IMR-90 (cell line): ENCODE measurements around the gene MARCHF2. TPM values are rescaled to one million over a fixed set of nuclear protein-coding genes. Genes with fewer than 3 reads are reported as not detected.

Experiments used
- ATAC-seq: fragments of 200-7000 bp; cut with Tn5 transposase; 2 replicates; pipeline ENCODE4 v1.9.1; 2020; ENCODE audit warnings: low read depth, mild to moderate bottlenecking, moderate library complexity
- BruUV-seq: library from RNA; stranded (reverse); fragments of 400-500 nt; replicated peaks from 2 replicates; lab custom pipeline; 2021; lab: Mats Ljungman, UMichigan
- CTCF ChIA-PET: fragments of 300-600 bp; formaldehyde crosslinking; extraction: SDS; loops from one replicate; lab custom pipeline; 2021; ENCODE audit warnings: antibody characterized with exemption; lab: Yijun Ruan, JAX
- POLR2A ChIA-PET: fragments of 300-600 bp; sonication (Branson Sonifier 250); formaldehyde crosslinking; loops from one replicate; lab custom pipeline; 2022; ENCODE audit warnings: antibody characterized with exemption; ENCODE audit not compliant: unreplicated experiment; lab: Charles Lee
- DNase-seq: peaks from one replicate; pipeline ENCODE4 v3.0.0; 2013
- H2AFZ ChIP-seq: replicated peaks from 2 replicates; pipeline ENCODE3; 2013; ENCODE audit warnings: low read length, mild to moderate bottlenecking; ENCODE audit not compliant: poor library complexity
- H2AK5ac ChIP-seq: 2 replicates; pipeline ENCODE4 v1.6.1; 2013; ENCODE audit warnings: low read depth, low read length, inconsistent platforms
- H2AK9ac ChIP-seq: replicated peaks from 2 replicates; pipeline ENCODE3; 2013; ENCODE audit warnings: mild to moderate bottlenecking, low read depth, low read length, moderate library complexity; ENCODE audit not compliant: poor library complexity
- H2BK120ac ChIP-seq: 2 replicates; pipeline ENCODE4 v1.6.1; 2013; ENCODE audit warnings: low read depth, low read length, inconsistent platforms
- H2BK15ac ChIP-seq: 3 replicates; pipeline ENCODE4 v1.6.1; 2013; ENCODE audit warnings: low read depth, low read length, inconsistent platforms
- H2BK20ac ChIP-seq: 2 replicates; pipeline ENCODE4 v1.6.1; 2013; ENCODE audit warnings: low read depth, mild to moderate bottlenecking, inconsistent platforms, low read length, moderate library complexity
- H2BK5ac ChIP-seq: 2 replicates; pipeline ENCODE4 v1.6.1; 2013; ENCODE audit warnings: mild to moderate bottlenecking, low read depth, low read length, inconsistent platforms; ENCODE audit not compliant: poor library complexity, severe bottlenecking
- H3K14ac ChIP-seq: replicated peaks from 2 replicates; pipeline ENCODE4 v1.6.1; 2013; ENCODE audit warnings: low read depth, low read length, inconsistent platforms
- H3K18ac ChIP-seq: 2 replicates; pipeline ENCODE4 v1.6.1; 2013; ENCODE audit warnings: low read depth, low read length, control low read depth
- H3K23ac ChIP-seq: 2 replicates; pipeline ENCODE4 v1.6.1; 2013; ENCODE audit warnings: low read depth, low read length, inconsistent platforms
- H3K27ac ChIP-seq: 2 replicates; pipeline ENCODE4 v1.5.1; 2013; ENCODE audit warnings: mild to moderate bottlenecking, control low read depth, low read length; ENCODE audit not compliant: insufficient read depth
- H3K27me3 ChIP-seq: 2 replicates; pipeline ENCODE4 v1.6.1; 2013; ENCODE audit warnings: low read length; ENCODE audit not compliant: control insufficient read depth, insufficient read depth
- H3K36me3 ChIP-seq: 2 replicates; pipeline ENCODE4 v1.6.1; 2013; ENCODE audit warnings: low read length, mixed read lengths; ENCODE audit not compliant: control insufficient read depth, insufficient read depth
- H3K4ac ChIP-seq: 2 replicates; pipeline ENCODE4 v1.6.1; 2013; ENCODE audit warnings: low read depth, low read length, inconsistent platforms
- H3K4me1 ChIP-seq: 2 replicates; pipeline ENCODE4 v1.6.1; 2013; ENCODE audit warnings: low read length, mixed read lengths; ENCODE audit not compliant: control insufficient read depth, insufficient read depth
- H3K4me2 ChIP-seq: 2 replicates; pipeline ENCODE4 v1.6.1; 2013; ENCODE audit warnings: low read depth, mild to moderate bottlenecking, control low read depth, low read length, moderate library complexity
- H3K4me3 ChIP-seq: 2 replicates; pipeline ENCODE4 v1.5.1; 2013; ENCODE audit warnings: low read depth, mild to moderate bottlenecking, control low read depth, low read length, moderate library complexity; ENCODE audit not compliant: insufficient read depth
- H3K56ac ChIP-seq: 2 replicates; pipeline ENCODE4 v1.6.1; 2013; ENCODE audit warnings: low read length, inconsistent platforms; ENCODE audit not compliant: insufficient read depth; ENCODE audit errors: extremely low read depth
- H3K79me1 ChIP-seq, 2 experiments: 2 replicates each; pipeline ENCODE4 v1.6.1; 2013; ENCODE audit warnings: low read length in 2 of 2, inconsistent platforms in 1 of 2, low read depth in 1 of 2
- H3K9ac ChIP-seq: 2 replicates; pipeline ENCODE4 v1.6.1; 2013; ENCODE audit warnings: low read depth, low read length, control low read depth
- H3K9me1 ChIP-seq: 2 replicates; pipeline ENCODE4 v1.6.1; 2013; ENCODE audit warnings: low read length, inconsistent platforms; ENCODE audit not compliant: insufficient read depth
- H3K9me3 ChIP-seq: 2 replicates; pipeline ENCODE4 v1.6.1; 2013; ENCODE audit warnings: low read length; ENCODE audit not compliant: control insufficient read depth, insufficient read depth
- H4K20me1 ChIP-seq: 2 replicates; pipeline ENCODE4 v1.6.1; 2013; ENCODE audit warnings: low read length, inconsistent platforms; ENCODE audit not compliant: insufficient read depth
- H4K5ac ChIP-seq: 2 replicates; pipeline ENCODE4 v1.6.1; 2013; ENCODE audit warnings: mild to moderate bottlenecking, low read depth, low read length, control low read depth
- H4K8ac ChIP-seq, 2 experiments: 2 replicates each; pipeline ENCODE4 v1.6.1; 2013; ENCODE audit warnings: low read depth in 2 of 2, low read length in 2 of 2, control low read depth in 1 of 2, inconsistent platforms in 1 of 2
- H4K91ac ChIP-seq: 2 replicates; pipeline ENCODE4 v1.6.1; 2013; ENCODE audit warnings: low read depth, low read length, inconsistent platforms; ENCODE audit not compliant: insufficient read depth
- BHLHE40 ChIP-seq: fragments of 150-350 bp; IDR thresholded peaks from 2 replicates; pipeline ENCODE4 v1.6.1; 2016; ENCODE audit warnings: mild to moderate bottlenecking, low read depth, low read length
- FOS ChIP-seq: fragments of 150-350 bp; IDR thresholded peaks from 2 replicates; pipeline ENCODE4 v1.6.1; 2016; ENCODE audit warnings: low read depth, low read length
- POLR2A ChIP-seq: IDR thresholded peaks from 2 replicates; pipeline ENCODE4 v1.6.1; 2012; ENCODE audit warnings: mild to moderate bottlenecking, low read depth, low read length
- RCOR1 ChIP-seq: IDR thresholded peaks from 2 replicates; pipeline ENCODE4 v1.6.1; 2012; ENCODE audit warnings: mild to moderate bottlenecking, low read length, improper control_type of control experiment; ENCODE audit not compliant: insufficient replicate concordance
- RFX5 ChIP-seq: IDR thresholded peaks from 2 replicates; pipeline ENCODE4 v1.8.0; 2012; ENCODE audit warnings: low read depth, mild to moderate bottlenecking, low read length, moderate library complexity
- WGBS, 2 experiments: methylation state at CpG; one replicate each; pipeline versions ENCODE4 v1.1.5 to v1.1.7; 2013; ENCODE audit warnings: missing lambda C conversion rate in 2 of 2; ENCODE audit not compliant: insufficient read length in 1 of 2; ENCODE audit errors: extremely low coverage in 2 of 2; 5-methylcytosine and 5-hydroxymethylcytosine counted together
- dilution Hi-C: fragments of 300-500 bp; cut with HindIII; formaldehyde crosslinking; loops from one replicate; pipeline ENCODE4 v1.14.3; 2018; ENCODE audit warnings: low sequenced_read_pairs; ENCODE audit not compliant: unreplicated experiment
- in situ Hi-C: fragments of 300-500 bp; cut with MboI; formaldehyde crosslinking; loops from 3 replicates; pipeline ENCODE4 v1.14.3; 2019; ENCODE audit warnings: low sequenced_read_pairs, inconsistent platforms, mixed read lengths
- intact Hi-C: fragments of 100-400 bp; cut with micrococcal nuclease; formaldehyde crosslinking; loops from 2 replicates; pipeline ENCODE4 v1.10.0; 2022
- polyA plus RNA-seq, 3 experiments: library from polyadenylated mRNA; depleted of rRNA; stranded (reverse); fragments of >200 nt; gene quantifications; 2 replicates each; pipeline ENCODE4 v1.2.3, GENCODE V29; 2012; ENCODE audit warnings: low replicate concordance in 1 of 3
- total RNA-seq: library from RNA; depleted of rRNA; stranded (reverse); fragments of >200 nt; gene quantifications from 2 replicates; pipeline ENCODE4 v1.2.3, GENCODE V29; 2012
- TF ChIP-seq, protein P1 (sequence below): conservative IDR thresholded peaks from 2 replicates; pipeline ENCODE4 v1.5.1; 2012; ENCODE audit warnings: mild to moderate bottlenecking, low read depth, low read length, improper control_type of control experiment

MARCHF2 gene
- total and polyA plus RNA-seq, 2 of the 4 experiments (the other 2 are of a cell fraction): 33.8 to 58.8 TPM

DNA sequence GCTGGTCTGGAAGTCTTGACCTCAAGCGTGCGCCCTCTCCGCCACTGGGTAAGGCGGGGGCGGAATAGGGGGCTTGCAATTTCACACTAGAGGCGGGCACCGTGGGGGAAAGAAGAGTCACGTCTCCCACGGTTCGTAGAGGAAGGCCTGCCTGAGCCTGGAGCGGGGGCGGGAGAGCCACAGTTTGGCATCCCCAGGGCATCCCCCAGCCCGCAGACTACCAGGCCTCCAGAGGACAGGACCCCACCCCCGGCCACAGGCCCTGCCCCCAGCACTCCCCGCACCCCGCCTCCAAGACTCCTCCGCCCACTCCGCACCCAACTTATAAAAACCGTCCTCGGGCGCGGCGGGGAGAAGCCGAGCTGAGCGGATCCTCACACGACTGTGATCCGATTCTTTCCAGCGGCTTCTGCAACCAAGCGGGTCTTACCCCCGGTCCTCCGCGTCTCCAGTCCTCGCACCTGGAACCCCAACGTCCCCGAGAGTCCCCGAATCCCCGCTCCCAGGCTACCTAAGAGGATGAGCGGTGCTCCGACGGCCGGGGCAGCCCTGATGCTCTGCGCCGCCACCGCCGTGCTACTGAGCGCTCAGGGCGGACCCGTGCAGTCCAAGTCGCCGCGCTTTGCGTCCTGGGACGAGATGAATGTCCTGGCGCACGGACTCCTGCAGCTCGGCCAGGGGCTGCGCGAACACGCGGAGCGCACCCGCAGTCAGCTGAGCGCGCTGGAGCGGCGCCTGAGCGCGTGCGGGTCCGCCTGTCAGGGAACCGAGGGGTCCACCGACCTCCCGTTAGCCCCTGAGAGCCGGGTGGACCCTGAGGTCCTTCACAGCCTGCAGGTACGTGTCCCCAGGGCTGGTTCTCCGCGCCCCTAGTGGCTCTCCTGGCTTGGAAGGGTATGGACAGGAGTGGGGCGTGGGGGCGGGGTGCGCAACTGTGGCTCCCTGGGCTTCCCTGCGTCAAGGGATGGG lies 49.0 kb upstream of the MARCHF2 start, which contains the start of gene ANGPTL4 (continued):
- TF ChIP-seq BHLHE40 (peak; percentile 83), FOS (no peak), RFX5 (no peak), RCOR1 (no peak)

DNA sequence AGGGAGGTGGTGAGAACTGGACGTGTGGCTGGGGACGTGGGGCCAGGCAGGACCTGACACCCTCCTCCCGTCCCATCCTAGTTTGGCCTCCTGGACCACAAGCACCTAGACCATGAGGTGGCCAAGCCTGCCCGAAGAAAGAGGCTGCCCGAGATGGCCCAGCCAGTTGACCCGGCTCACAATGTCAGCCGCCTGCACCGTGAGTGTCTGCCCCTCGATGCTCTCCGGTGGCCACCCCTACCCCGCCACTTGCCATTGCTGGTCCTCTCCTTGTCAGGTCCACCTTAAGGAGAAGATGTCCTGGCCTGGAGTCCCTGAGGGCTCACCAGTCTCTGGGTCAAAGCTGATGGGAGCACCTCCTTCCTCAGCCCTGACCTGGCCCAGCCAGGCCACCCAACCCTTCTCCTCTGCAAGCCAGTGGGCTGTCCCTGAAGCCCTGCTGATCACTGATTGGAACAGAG lies 47.0 kb upstream of the MARCHF2 start:
- H3K4me2 ChIP-seq: no peak overlapping the region
- dilution Hi-C loops: no loop called here

More for the DNA sequence above, 47.0 kb upstream of the MARCHF2 start:
- DNase-seq (no peak), ATAC-seq (no peak)
- H3K4ac ChIP-seq: peak overlapping the region; percentile 41
- H3K9me3 ChIP-seq: no peaks in the 10 kb centered on the region
- H4K5ac ChIP-seq: no peak overlapping the region
- CTCF ChIA-PET: no interaction called here
- H3K18ac ChIP-seq: no peak overlapping the region
- no peak overlapping the region for H3K9ac ChIP-seq
- peak overlapping the region; percentile 3 for H2AK9ac ChIP-seq
- H4K20me1 ChIP-seq: peaks cover 16% of the 10 kb centered on the region
- peak overlapping the region; percentile 3; the same call in 1 of the 2 replicates for H2BK120ac ChIP-seq
- in situ Hi-C loops: no loop called here
- BruUV-seq: no TSS peak
- POLR2A ChIA-PET: interaction anchor here (0.6 kb wide), 1 partner anchor 96 kb away, joined by 9 read pairs; no protein-coding TSS in a partner anchor
- WGBS, 2 experiments: 100% methylated on average over 7 of the region's 11 CpGs; no CpG with 5 or more reads in 1 of the 2 experiments
- peak overlapping the region; percentile 33; the same call in 1 of the 3 replicates for H2BK15ac ChIP-seq
- H4K8ac ChIP-seq: no peak overlapping the region; a peak in 1 of 4 replicates
- H2BK5ac ChIP-seq: peak overlapping the region; percentile 9
- peak overlapping the region; percentile 23; the same call in 1 of the 2 replicates for H4K91ac ChIP-seq
- H3K36me3 ChIP-seq: peaks cover 10% of the 10 kb centered on the region
- intact Hi-C loops: no loop called here
- no peaks in the 10 kb centered on the region for H3K27me3 ChIP-seq
- H3K79me1 ChIP-seq: peaks cover 8 to 42% of the 10 kb centered on the region in 2 experiments; a peak in 3 of 4 replicates
- peaks cover 19% of the 10 kb centered on the region for H3K9me1 ChIP-seq
- TF ChIP-seq, protein P1, sequence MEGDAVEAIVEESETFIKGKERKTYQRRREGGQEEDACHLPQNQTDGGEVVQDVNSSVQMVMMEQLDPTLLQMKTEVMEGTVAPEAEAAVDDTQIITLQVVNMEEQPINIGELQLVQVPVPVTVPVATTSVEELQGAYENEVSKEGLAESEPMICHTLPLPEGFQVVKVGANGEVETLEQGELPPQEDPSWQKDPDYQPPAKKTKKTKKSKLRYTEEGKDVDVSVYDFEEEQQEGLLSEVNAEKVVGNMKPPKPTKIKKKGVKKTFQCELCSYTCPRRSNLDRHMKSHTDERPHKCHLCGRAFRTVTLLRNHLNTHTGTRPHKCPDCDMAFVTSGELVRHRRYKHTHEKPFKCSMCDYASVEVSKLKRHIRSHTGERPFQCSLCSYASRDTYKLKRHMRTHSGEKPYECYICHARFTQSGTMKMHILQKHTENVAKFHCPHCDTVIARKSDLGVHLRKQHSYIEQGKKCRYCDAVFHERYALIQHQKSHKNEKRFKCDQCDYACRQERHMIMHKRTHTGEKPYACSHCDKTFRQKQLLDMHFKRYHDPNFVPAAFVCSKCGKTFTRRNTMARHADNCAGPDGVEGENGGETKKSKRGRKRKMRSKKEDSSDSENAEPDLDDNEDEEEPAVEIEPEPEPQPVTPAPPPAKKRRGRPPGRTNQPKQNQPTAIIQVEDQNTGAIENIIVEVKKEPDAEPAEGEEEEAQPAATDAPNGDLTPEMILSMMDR: no peak
- 0 out of 2 replicates have a peak, but pooled peaks have one; percentile 12 for TF ChIP-seq POLR2A
- peak overlapping the region; percentile 72 for H2AK5ac ChIP-seq
- no peak overlapping the region; the same call in 1 of the 2 replicates for H3K27ac ChIP-seq
- no peak overlapping the region for H3K56ac ChIP-seq
- H2BK20ac ChIP-seq: no peak overlapping the region
- 0 out of 2 replicates have a peak overlapping the region, but pooled peaks have one; percentile 6 for H3K14ac ChIP-seq
- no peak overlapping the region for H3K4me3 ChIP-seq
- peaks cover 32% of the 10 kb centered on the region for H3K4me1 ChIP-seq
- H2AFZ ChIP-seq: no peak overlapping the region
- no peak overlapping the region for H3K23ac ChIP-seq
